SK-N-SH treated with all-trans-retinoic acid at 6 μM for 48 hours (cell line): ENCODE measurements around the gene CPT1C.

Source experiments
- ATAC-seq: fragments of 200-7000 bp; cut with Tn5 transposase; 3 replicates; pipeline ENCODE4 v1.9.1; 2020; ENCODE audit warnings: mild to moderate bottlenecking, moderate library complexity
- ARNTL ChIP-seq: fragments of 450-650 bp; formaldehyde crosslinking; IDR thresholded peaks from 2 replicates; pipeline ENCODE4 v1.5.0; 2020; ENCODE audit warnings: low read depth, mild to moderate bottlenecking, moderate library complexity, borderline replicate concordance
- BACH2 ChIP-seq: fragments of 250-450 bp; sonication (Bioruptor Pico); IDR thresholded peaks from 2 replicates; pipeline ENCODE4 v1.9.0; 2021; ENCODE audit warnings: mild to moderate bottlenecking, borderline replicate concordance
- CSDC2 ChIP-seq: fragments of 250-450 bp; sonication (Bioruptor Pico); IDR thresholded peaks from 2 replicates; pipeline ENCODE4 v1.5.0; 2020; ENCODE audit warnings: mild to moderate bottlenecking, moderate library complexity
- ESRRG ChIP-seq: fragments of 250-450 bp; sonication (Bioruptor Pico); IDR thresholded peaks from 2 replicates; pipeline ENCODE4 v1.6.1; 2021; ENCODE audit warnings: mild to moderate bottlenecking
- ISL1 ChIP-seq: fragments of 250-450 bp; sonication (Bioruptor Pico); IDR thresholded peaks from 2 replicates; pipeline ENCODE4 v2.1.2; 2022; ENCODE audit warnings: mild to moderate bottlenecking, moderate library complexity
- OSR1 ChIP-seq: fragments of 250-450 bp; sonication (Bioruptor Pico); IDR thresholded peaks from 2 replicates; pipeline ENCODE4 v1.8.0; 2022; ENCODE audit warnings: moderate library complexity, mild to moderate bottlenecking, inconsistent platforms
- PPARA ChIP-seq: fragments of 250-450 bp; sonication (Bioruptor Pico); IDR thresholded peaks from 2 replicates; pipeline ENCODE4 v1.5.0; 2020; ENCODE audit warnings: mild to moderate bottlenecking, borderline replicate concordance
- TCF4 ChIP-seq: fragments of 250-450 bp; sonication (Bioruptor Pico); IDR thresholded peaks from 2 replicates; pipeline ENCODE4 v1.8.0; 2021; ENCODE audit warnings: mild to moderate bottlenecking, moderate library complexity, borderline replicate concordance
- TOX ChIP-seq: fragments of 250-450 bp; sonication (Bioruptor Pico); IDR thresholded peaks from 2 replicates; pipeline ENCODE4 v1.8.0; 2021; ENCODE audit warnings: mild to moderate bottlenecking, moderate library complexity, borderline replicate concordance
- ZC3H10 ChIP-seq: fragments of 250-450 bp; sonication (Bioruptor Pico); IDR thresholded peaks from 2 replicates; pipeline ENCODE4 v1.5.1; 2021; ENCODE audit warnings: mild to moderate bottlenecking, moderate library complexity
- ZFP3 ChIP-seq: fragments of 250-450 bp; sonication (Bioruptor Pico); IDR thresholded peaks from 2 replicates; pipeline ENCODE4 v1.5.0; 2020; ENCODE audit warnings: mild to moderate bottlenecking, moderate library complexity
- ZFP30 ChIP-seq: fragments of 450-650 bp; formaldehyde crosslinking; IDR thresholded peaks from 2 replicates; pipeline ENCODE4 v1.5.0; 2022; ENCODE audit warnings: mild to moderate bottlenecking, moderate library complexity
- ZNF565 ChIP-seq: fragments of 450-650 bp; formaldehyde crosslinking; conservative IDR thresholded peaks from 2 replicates; pipeline ENCODE4 v1.5.0; 2020; ENCODE audit warnings: low read depth, mild to moderate bottlenecking, moderate library complexity
- ZNF70 ChIP-seq: fragments of 450-650 bp; formaldehyde crosslinking; IDR thresholded peaks from 2 replicates; pipeline ENCODE4 v1.5.0; 2020; ENCODE audit warnings: mild to moderate bottlenecking, moderate library complexity
- ZNF8 ChIP-seq: fragments of 450-650 bp; formaldehyde crosslinking; IDR thresholded peaks from 2 replicates; pipeline ENCODE4 v1.5.0; 2020; ENCODE audit warnings: mild to moderate bottlenecking, moderate library complexity
- TF ChIP-seq, protein P1 (sequence below): fragments of 250-450 bp; sonication (Bioruptor Pico); IDR thresholded peaks from 2 replicates; pipeline ENCODE4 v1.8.0; 2020; ENCODE audit warnings: mild to moderate bottlenecking, moderate library complexity, borderline replicate concordance
- TF ChIP-seq, protein P2 (sequence below): fragments of 250-450 bp; sonication (Bioruptor Pico); IDR thresholded peaks from 2 replicates; pipeline ENCODE4 v1.8.0; 2021; ENCODE audit warnings: low read depth, mild to moderate bottlenecking, moderate library complexity, borderline replicate concordance
- TF ChIP-seq, protein P3 (sequence below): fragments of 250-450 bp; sonication (Bioruptor Pico); IDR thresholded peaks from 2 replicates; pipeline ENCODE4 v1.5.1; 2020; ENCODE audit warnings: low read depth, mild to moderate bottlenecking, moderate library complexity

The CPT1C gene

DNA sequence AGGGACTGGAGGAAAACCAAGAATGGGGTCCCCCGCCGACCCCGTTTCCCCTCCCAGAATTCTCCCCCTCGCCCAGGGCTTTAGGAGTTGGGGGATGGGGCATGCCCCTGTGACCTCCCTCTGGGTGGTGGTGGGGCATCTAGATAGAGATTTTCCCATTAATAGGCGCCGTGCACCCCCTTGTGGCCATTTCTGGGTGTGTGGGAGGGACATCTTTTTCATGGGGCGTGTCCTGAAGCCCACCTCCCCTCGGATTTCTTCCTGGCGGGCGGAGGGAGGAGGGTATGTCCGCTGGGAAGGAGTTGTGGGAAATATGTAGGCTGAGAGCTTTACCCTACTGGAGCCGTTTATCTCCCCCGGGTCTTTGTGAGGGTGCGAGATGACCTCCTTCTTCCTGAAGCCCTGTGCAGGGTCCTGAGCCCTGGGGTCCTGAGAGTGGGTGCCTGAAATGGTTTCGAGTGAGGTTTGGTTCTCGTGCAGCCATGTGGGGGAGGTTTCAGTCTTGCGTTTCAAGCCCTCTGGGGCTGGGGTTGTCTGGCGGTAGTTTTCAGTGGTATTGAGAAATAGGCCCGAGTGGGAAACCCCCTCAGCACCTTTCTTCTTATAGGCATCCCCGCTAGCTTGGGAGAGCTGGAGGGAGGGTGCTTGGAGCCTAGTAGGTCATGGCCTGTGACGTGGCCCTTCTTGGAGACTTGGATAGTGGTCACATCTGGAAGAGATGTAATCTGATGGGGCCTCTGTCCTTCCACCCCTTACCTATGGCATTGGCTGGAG lies 12.8 kb upstream of the CPT1C start (continued):
- TF ChIP-seq, protein P1, sequence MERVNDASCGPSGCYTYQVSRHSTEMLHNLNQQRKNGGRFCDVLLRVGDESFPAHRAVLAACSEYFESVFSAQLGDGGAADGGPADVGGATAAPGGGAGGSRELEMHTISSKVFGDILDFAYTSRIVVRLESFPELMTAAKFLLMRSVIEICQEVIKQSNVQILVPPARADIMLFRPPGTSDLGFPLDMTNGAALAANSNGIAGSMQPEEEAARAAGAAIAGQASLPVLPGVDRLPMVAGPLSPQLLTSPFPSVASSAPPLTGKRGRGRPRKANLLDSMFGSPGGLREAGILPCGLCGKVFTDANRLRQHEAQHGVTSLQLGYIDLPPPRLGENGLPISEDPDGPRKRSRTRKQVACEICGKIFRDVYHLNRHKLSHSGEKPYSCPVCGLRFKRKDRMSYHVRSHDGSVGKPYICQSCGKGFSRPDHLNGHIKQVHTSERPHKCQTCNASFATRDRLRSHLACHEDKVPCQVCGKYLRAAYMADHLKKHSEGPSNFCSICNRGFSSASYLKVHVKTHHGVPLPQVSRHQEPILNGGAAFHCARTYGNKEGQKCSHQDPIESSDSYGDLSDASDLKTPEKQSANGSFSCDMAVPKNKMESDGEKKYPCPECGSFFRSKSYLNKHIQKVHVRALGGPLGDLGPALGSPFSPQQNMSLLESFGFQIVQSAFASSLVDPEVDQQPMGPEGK, result no peak; the same call in 1 of the 2 replicates
- no peak for TF ChIP-seq ESRRG (CRISPR knock-in tag)

DNA sequence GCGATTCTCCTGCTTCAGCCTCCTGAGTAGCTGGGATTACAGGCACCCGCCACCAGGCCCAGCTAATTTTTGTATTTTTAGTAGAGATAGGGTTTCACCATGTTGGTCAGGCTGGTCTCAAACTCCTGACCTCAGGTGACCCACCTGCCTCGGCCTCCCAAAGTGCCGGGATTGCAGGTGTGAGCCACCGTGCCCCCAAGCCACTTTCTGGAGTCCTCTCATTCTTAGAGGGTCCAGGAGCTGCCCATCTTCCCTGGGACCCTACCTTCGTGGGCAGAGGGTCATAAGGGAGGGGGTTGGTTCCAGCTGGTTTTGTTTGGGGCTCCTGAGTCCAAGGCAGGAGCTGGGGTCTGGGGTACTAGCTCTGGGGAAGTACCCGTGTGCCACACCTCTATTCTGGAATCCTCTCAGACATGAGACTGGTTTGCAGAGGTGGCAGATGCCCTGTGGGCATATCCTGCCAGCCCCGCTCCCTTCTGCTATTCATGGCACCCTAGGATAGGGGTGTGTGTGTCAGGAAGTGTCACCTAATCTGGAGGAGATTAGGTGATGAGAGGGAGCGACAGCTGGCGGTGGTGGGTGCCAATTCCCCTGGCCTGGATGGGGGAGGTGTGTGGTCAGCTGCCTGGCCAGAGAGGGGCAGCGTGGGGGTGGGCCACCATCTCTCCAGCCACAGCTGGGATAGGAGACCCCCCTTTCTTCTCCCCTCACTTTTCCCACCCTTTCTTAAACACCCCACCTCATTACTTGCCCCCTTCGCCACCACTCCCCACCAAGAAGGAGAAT lies 11.7 kb upstream of the CPT1C start:
- no peak for ATAC-seq
- TF ChIP-seq ZNF565 (CRISPR knock-in tag) (no peak), ZC3H10 (no peak), TOX (no peak), TCF4 (no peak)

DNA sequence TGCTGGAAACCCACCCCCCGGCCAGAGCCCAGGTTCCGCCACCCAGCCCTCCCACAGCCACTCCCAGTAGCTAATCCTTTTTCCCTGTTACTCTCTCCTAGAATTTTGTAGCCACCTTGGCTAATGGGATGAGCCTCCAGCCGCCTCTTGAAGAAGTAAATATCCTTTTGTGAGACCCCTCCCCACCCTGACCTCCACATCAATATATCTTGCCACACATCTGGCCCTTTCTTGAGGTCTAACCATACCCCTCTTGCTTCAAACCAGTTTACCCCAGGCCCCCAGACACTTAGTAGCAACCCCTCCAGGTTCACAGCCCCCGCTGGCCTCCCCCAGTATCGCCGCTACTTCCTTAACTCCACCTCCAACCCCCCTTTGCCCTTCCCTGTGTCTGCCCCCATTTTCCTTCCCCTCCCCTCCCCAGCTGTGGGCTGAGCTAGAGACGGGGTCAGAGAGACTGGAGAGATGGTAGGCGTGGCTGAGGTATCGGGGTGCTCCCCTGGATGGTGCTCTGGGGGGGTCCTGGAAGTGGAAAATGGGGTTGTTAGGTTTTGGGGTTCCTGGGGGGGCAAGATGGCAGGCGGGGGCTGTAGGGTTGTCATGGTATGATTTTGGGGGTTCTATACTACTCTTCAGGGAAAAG lies 11.0 kb upstream of the CPT1C start:
- TF ChIP-seq PPARA (CRISPR knock-in tag), result no peak
- TF ChIP-seq ISL1 (CRISPR knock-in tag), result no peak
- no peak for TF ChIP-seq ZFP3 (CRISPR knock-in tag)
- TF ChIP-seq, protein P2, sequence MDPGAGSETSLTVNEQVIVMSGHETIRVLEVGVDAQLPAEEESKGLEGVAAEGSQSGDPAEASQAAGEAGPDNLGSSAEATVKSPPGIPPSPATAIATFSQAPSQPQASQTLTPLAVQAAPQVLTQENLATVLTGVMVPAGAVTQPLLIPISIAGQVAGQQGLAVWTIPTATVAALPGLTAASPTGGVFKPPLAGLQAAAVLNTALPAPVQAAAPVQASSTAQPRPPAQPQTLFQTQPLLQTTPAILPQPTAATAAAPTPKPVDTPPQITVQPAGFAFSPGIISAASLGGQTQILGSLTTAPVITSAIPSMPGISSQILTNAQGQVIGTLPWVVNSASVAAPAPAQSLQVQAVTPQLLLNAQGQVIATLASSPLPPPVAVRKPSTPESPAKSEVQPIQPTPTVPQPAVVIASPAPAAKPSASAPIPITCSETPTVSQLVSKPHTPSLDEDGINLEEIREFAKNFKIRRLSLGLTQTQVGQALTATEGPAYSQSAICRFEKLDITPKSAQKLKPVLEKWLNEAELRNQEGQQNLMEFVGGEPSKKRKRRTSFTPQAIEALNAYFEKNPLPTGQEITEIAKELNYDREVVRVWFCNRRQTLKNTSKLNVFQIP, result no peak
- no peak for TF ChIP-seq TCF4
- no peak for TF ChIP-seq BACH2
- no peak for TF ChIP-seq TOX
- TF ChIP-seq ESRRG (CRISPR knock-in tag), result no peak
- TF ChIP-seq, protein P3, sequence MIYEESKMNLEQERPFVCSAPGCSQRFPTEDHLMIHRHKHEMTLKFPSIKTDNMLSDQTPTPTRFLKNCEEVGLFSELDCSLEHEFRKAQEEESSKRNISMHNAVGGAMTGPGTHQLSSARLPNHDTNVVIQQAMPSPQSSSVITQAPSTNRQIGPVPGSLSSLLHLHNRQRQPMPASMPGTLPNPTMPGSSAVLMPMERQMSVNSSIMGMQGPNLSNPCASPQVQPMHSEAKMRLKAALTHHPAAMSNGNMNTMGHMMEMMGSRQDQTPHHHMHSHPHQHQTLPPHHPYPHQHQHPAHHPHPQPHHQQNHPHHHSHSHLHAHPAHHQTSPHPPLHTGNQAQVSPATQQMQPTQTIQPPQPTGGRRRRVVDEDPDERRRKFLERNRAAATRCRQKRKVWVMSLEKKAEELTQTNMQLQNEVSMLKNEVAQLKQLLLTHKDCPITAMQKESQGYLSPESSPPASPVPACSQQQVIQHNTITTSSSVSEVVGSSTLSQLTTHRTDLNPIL (CRISPR knock-in tag), result no peak
- no peak for ATAC-seq

DNA sequence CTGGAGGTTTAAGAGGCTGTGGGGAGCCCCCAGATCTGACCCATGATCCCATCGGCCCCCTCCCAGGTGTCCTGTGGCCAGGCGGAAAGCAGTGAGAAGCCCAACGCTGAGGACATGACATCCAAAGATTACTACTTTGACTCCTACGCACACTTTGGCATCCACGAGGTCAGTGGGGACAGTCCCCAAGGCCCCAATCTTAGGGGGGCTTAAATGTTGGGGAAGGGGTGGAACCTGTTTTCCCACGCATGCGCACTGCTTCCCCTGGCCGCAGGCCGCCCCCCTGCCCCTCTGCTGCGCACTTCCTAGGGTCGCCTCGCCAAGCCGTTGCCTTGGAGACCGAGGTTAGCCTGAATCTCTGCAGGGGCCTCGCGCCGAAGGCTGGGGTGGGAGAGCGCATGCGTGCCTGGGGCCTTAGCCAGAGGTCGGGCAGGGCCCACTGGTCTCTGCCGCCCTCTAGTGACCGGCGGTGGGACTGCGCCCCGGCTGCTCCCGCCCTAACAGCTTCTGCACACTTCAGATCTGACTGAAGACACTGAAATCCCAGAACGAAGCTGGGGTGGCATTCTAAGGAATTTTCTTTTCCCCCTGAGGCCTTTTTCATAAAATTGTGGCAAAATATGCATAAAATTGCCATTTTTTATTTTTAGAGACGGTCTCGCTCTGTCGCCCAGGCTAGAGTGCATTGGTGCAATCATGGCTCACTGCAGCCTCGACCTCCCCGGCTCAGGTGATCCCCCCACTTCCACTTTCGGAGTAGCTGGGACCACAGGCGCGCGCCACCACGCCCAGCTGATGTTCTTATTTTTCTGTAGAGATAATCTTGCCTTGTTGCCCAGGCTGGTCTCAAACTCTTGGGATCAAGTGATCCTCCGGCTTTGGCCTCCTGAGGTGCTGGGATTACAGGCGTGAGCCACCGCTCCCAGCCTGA lies 10.2 kb upstream of the CPT1C start:
- peak; percentile 6 for ATAC-seq
- TF ChIP-seq, protein P2, result no peak
- no peak for TF ChIP-seq CSDC2 (CRISPR knock-in tag)
- no peak for TF ChIP-seq BACH2
- TF ChIP-seq ZNF565 (CRISPR knock-in tag), result no peak
- no peak for TF ChIP-seq ZNF8 (CRISPR knock-in tag)
- no peak for TF ChIP-seq OSR1 (CRISPR knock-in tag)

DNA sequence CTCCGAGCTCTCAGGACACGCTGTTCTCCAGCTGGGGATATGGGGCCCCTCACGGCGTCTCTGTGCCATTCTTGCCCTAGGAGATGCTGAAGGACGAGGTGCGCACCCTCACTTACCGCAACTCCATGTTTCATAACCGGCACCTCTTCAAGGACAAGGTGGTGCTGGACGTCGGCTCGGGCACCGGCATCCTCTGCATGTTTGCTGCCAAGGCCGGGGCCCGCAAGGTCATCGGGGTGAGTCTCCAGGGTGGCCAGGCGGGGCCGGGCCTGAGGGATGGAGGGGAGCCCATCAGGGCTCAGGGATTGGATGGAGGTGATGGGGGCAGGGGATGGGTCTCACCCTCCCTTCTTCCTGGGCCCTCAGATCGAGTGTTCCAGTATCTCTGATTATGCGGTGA lies 9.1 kb upstream of the CPT1C start:
- no peak for ATAC-seq
- TF ChIP-seq BACH2 (no peak), ZFP30 (CRISPR knock-in tag) (no peak), TOX (no peak), ZNF565 (CRISPR knock-in tag) (no peak), ZNF8 (CRISPR knock-in tag) (no peak), ISL1 (CRISPR knock-in tag) (no peak), ARNTL (CRISPR knock-in tag) (no peak), CSDC2 (CRISPR knock-in tag) (no peak), ZNF70 (no peak)
- TF ChIP-seq, protein P2, result no peak
- TF ChIP-seq, protein P3 (CRISPR knock-in tag), result no peak
- TF ChIP-seq, protein P1, result no peak
